WTC11 (cell line): ENCODE results near the gene FKBP5. TPM values are rescaled to one million over a fixed set of nuclear protein-coding genes. Genes with fewer than 3 reads are reported as not detected.
"Not testable (repeated sequence)": the region's sequence is repeated elsewhere in the genome, so short reads cannot be mapped to it uniquely, and the experiment has no call there.

Experiments
- ATAC-seq: fragments of 200-7000 bp; cut with Tn5 transposase; 2 replicates; pipeline ENCODE4 v1.10.0; 2021; ENCODE audit warnings: mild to moderate bottlenecking, moderate library complexity
- CTCF ChIA-PET: fragments of 300-600 bp; sonication (Branson Sonifier 250); formaldehyde crosslinking; loops from one replicate; lab custom pipeline; 2021; ENCODE audit warnings: antibody characterized with exemption; lab: Charles Lee
- POLR2A ChIA-PET: fragments of 350-600 bp; sonication (Branson Sonifier 250); formaldehyde crosslinking; loops from one replicate; lab custom pipeline; 2021; ENCODE audit warnings: antibody characterized with exemption; lab: Charles Lee
- DNase-seq: peaks from one replicate; pipeline ENCODE4 v3.0.0; 2021; ENCODE audit warnings: low spot score
- H3K27ac Mint-ChIP-seq: 2 replicates; pipeline ENCODE4 v1.8.0; 2021; ENCODE audit warnings: mixed read lengths
- H3K27me3 Mint-ChIP-seq: 2 replicates; pipeline ENCODE4 v1.8.0; 2021; ENCODE audit warnings: low read depth, mild to moderate bottlenecking, moderate library complexity, mixed read lengths
- H3K36me3 Mint-ChIP-seq: 2 replicates; pipeline ENCODE4 v1.8.0; 2021; ENCODE audit warnings: mixed read lengths
- H3K4me1 Mint-ChIP-seq: 2 replicates; pipeline ENCODE4 v1.8.0; 2022; ENCODE audit warnings: mixed read lengths
- H3K4me3 Mint-ChIP-seq: 2 replicates; pipeline ENCODE4 v1.8.0; 2021; ENCODE audit warnings: mild to moderate bottlenecking, moderate library complexity, mixed read lengths
- H3K9me3 Mint-ChIP-seq: 2 replicates; pipeline ENCODE4 v1.8.0; 2021; ENCODE audit warnings: mixed read lengths
- ARID4B ChIP-seq: sonication (generic); formaldehyde crosslinking; IDR thresholded peaks from 2 replicates; pipeline ENCODE4 v1.8.0; 2023; ENCODE audit warnings: missing genetic modification reagents, mild to moderate bottlenecking, borderline replicate concordance
- CDX4 ChIP-seq: fragments of 250-450 bp; sonication (Bioruptor Pico); IDR thresholded peaks from 2 replicates; pipeline ENCODE4 v1.9.0; 2021; ENCODE audit warnings: moderate library complexity, mild to moderate bottlenecking, inconsistent platforms, borderline replicate concordance
- CTCF ChIP-seq: fragments of 200-600 bp; IDR thresholded peaks from 2 replicates; pipeline ENCODE4 v1.8.0; 2022; ENCODE audit warnings: antibody characterized with exemption
- E2F5 ChIP-seq: sonication (generic); formaldehyde crosslinking; IDR thresholded peaks from 2 replicates; pipeline ENCODE4 v1.8.1; 2022; ENCODE audit warnings: mild to moderate bottlenecking, moderate library complexity, missing genetic modification reagents
- GABPB1 ChIP-seq: sonication (generic); formaldehyde crosslinking; IDR thresholded peaks from 2 replicates; pipeline ENCODE4 v1.8.1; 2023; ENCODE audit warnings: mild to moderate bottlenecking, missing genetic modification reagents
- HMGXB4 ChIP-seq: sonication (generic); formaldehyde crosslinking; IDR thresholded peaks from 2 replicates; pipeline ENCODE4 v1.8.1; 2023; ENCODE audit warnings: mild to moderate bottlenecking, moderate library complexity, missing genetic modification reagents
- RELA ChIP-seq: sonication (generic); formaldehyde crosslinking; IDR thresholded peaks from 2 replicates; pipeline ENCODE4 v1.8.1; 2022; ENCODE audit warnings: missing genetic modification reagents, mild to moderate bottlenecking, borderline replicate concordance
- TCF7 ChIP-seq: sonication (generic); formaldehyde crosslinking; IDR thresholded peaks from 2 replicates; pipeline ENCODE4 v1.8.0; 2022; ENCODE audit warnings: mild to moderate bottlenecking, low read depth, missing genetic modification reagents, moderate library complexity
- ZNF232 ChIP-seq: sonication (generic); formaldehyde crosslinking; IDR thresholded peaks from 2 replicates; pipeline ENCODE4 v1.8.0; 2022; ENCODE audit warnings: mild to moderate bottlenecking, missing genetic modification reagents
- ZNF281 ChIP-seq: sonication (generic); formaldehyde crosslinking; IDR thresholded peaks from 2 replicates; pipeline ENCODE4 v1.8.0; 2023; ENCODE audit warnings: mild to moderate bottlenecking, missing genetic modification reagents
- ZNF396 ChIP-seq: fragments of 250-450 bp; sonication (Bioruptor Pico); IDR thresholded peaks from 2 replicates; pipeline ENCODE4 v1.8.0; 2021; ENCODE audit warnings: mild to moderate bottlenecking, moderate library complexity, borderline replicate concordance
- total RNA-seq: library from RNA; stranded (reverse); gene quantifications from 3 replicates; pipeline ENCODE4 v1.2.3, GENCODE V29; 2021

The FKBP5 gene
- total RNA-seq, 1 experiment from 2014 or later = 27.2 TPM

- TF ChIP-seq HMGXB4 (CRISPR knock-in tag) (no peak), ZNF281 (CRISPR knock-in tag) (no peak), ZNF396 (CRISPR knock-in tag) (no peak), CTCF (no peak), GABPB1 (no peak), RELA (CRISPR knock-in tag) (no peak)
Measured at GRCh38 chr6:35690484-35690883, 1.8 kb upstream of the FKBP5 start (continued).

GRCh38 chr6:35690006-35690405 lies 1.3 kb upstream of the FKBP5 start:
- H3K9me3 Mint-ChIP-seq, H3K27ac Mint-ChIP-seq, H3K4me3 Mint-ChIP-seq, DNase-seq, H3K36me3 Mint-ChIP-seq, ATAC-seq, POLR2A ChIA-PET: not testable (repeated sequence)
- CTCF ChIA-PET = interaction anchor here (1.2 to 3.0 kb wide), 2 partner anchors 47 to 67 kb away, joined by 3 to 10 read pairs; partner anchors contain the start of gene ARMC12
- Mint-ChIP-seq H3K27me3 (peaks cover 14% of the 10 kb centered on the region), H3K4me1 (peaks cover 20% of the 10 kb centered on the region)

GRCh38 chr6:35687658-35688604 lies 784 bp downstream of the FKBP5 start:
- Mint-ChIP-seq H3K4me1 (peaks cover 20% of the 10 kb centered on the region), H3K9me3 (no peaks in the 10 kb centered on the region), H3K27me3 (peaks cover 14% of the 10 kb centered on the region), H3K27ac (peak overlapping the region; percentile 69; the same call in 1 of the 2 replicates), H3K4me3 (peak overlapping the region; percentile 87), H3K36me3 (no peaks in the 10 kb centered on the region)
- no peak for TF ChIP-seq CDX4
- peak; percentile 80; the same call in 1 of the 2 replicates for TF ChIP-seq E2F5 (CRISPR knock-in tag)
- TF ChIP-seq TCF7 (CRISPR knock-in tag) = no peak
- TF ChIP-seq HMGXB4 (CRISPR knock-in tag) = peak; percentile 45; the same call in 1 of the 2 replicates
- TF ChIP-seq ZNF232 (CRISPR knock-in tag) = peak; percentile 64; the same call in 1 of the 2 replicates
- TF ChIP-seq ARID4B (CRISPR knock-in tag) = peak; percentile 58; the same call in 1 of the 2 replicates
- ChIA-PET CTCF (interaction anchor here (0.6 to 1.4 kb wide), 3 partner anchors 39 to 69 kb away, joined by 3 to 5 read pairs (median 3); no protein-coding TSS in a partner anchor), POLR2A (no interaction called here)
- DNase-seq (peak; percentile 74), ATAC-seq (peak; percentile 50)
